ENCODE measurements around the gene SYT8.

SYT8 gene

DNA sequence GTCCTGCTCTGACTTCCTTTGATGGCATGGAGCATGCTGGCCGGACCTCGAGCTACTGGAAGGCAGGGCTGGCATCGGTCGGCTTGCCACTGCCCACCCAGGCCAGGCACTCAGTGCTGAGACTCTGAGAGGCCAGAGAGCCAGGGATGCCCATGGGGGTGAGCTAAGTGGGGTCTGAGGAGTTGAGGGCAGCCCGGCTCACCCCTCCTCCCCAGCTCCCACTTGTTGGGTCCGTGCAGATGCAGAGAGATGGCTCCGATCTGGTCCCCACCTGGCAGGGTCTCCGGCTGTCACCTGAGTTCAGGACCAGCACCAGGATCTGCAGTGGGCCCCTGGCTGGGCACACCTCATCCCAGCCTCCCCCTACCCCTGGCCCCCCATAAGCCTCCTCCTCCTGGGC, 31.4 kb downstream of the SYT8 start:
- H3K9me2 ChIP-seq (replicated peaks; ENCODE audit: insufficient read depth, low read length): no peaks in the 10 kb centered on the region
- no peak overlapping the region for H3K4me3 ChIP-seq (ENCODE audit: low read length)
- no peak overlapping the region for H3K4me2 ChIP-seq (ENCODE audit: low read depth, low read length)
- H3K4me1 ChIP-seq (ENCODE audit: low read length): no peaks in the 10 kb centered on the region
- TF ChIP-seq, protein P1, sequence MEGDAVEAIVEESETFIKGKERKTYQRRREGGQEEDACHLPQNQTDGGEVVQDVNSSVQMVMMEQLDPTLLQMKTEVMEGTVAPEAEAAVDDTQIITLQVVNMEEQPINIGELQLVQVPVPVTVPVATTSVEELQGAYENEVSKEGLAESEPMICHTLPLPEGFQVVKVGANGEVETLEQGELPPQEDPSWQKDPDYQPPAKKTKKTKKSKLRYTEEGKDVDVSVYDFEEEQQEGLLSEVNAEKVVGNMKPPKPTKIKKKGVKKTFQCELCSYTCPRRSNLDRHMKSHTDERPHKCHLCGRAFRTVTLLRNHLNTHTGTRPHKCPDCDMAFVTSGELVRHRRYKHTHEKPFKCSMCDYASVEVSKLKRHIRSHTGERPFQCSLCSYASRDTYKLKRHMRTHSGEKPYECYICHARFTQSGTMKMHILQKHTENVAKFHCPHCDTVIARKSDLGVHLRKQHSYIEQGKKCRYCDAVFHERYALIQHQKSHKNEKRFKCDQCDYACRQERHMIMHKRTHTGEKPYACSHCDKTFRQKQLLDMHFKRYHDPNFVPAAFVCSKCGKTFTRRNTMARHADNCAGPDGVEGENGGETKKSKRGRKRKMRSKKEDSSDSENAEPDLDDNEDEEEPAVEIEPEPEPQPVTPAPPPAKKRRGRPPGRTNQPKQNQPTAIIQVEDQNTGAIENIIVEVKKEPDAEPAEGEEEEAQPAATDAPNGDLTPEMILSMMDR (IDR thresholded peaks at IDR 0.05; ENCODE audit: low read length): no peak
- TF ChIP-seq EZH2phosphoT487 (IDR thresholded peaks at IDR 0.05; ENCODE audit: low read length) (no peak), EZH2 (optimal IDR thresholded peaks at IDR 0.05; ENCODE audit: low read depth, low read length) (no peak)
- H2AFZ ChIP-seq (ENCODE audit: low read length): no peak overlapping the region
- H3K79me2 ChIP-seq (ENCODE audit: low read length): peaks cover 28% of the 10 kb centered on the region
- no peak for DNase-seq
- no peaks in the 10 kb centered on the region for H3F3A ChIP-seq (ENCODE audit: insufficient read depth, low read length)
- H3K36me3 ChIP-seq (replicated peaks; ENCODE audit: insufficient read depth, low read length): no peaks in the 10 kb centered on the region
- 0 out of 2 replicates have a peak, but pooled peaks cover 5% of the 10 kb centered on the region for H3K27me3 ChIP-seq (replicated peaks; ENCODE audit: insufficient read depth, low read length)
- H4K20me1 ChIP-seq (ENCODE audit: insufficient read depth, low read length): no peaks in the 10 kb centered on the region
- H3K9me3 ChIP-seq (replicated peaks; ENCODE audit: insufficient read depth, low read length): no peaks in the 10 kb centered on the region
- no peak overlapping the region for H3K9ac ChIP-seq (ENCODE audit: low read length)
- H3K27ac ChIP-seq (ENCODE audit: low read length): no peak overlapping the region

DNA sequence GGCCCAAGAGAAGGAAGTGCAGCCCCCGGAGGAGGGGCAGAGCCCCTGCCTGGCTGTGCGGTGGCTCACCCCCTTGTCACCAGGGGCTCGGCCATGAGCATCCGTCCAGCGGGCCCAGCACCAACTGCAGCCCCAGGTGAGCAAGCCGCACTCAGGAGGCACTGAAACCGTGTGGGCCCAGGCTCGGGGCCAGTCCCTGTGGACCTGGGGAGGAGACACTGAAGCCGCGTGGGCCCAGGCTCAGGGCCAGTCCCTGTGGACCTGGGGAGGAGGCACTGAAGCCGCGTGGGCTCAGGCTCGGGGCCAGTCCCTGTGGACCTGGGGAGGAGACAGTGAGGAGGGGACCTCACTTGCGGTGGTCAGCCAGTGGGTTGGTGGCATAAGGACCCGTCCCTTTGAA, 32.0 kb downstream of the SYT8 start:
- Histone ChIP-seq H3K4me1 (ENCODE audit: low read length) (no peaks in the 10 kb centered on the region), H3K9me3 (replicated peaks; ENCODE audit: insufficient read depth, low read length) (no peaks in the 10 kb centered on the region), H3K4me2 (ENCODE audit: low read depth, low read length) (no peak overlapping the region), H3K4me3 (ENCODE audit: low read length) (no peak overlapping the region), H3K27ac (ENCODE audit: low read length) (no peak overlapping the region), H3K9ac (ENCODE audit: low read length) (no peak overlapping the region), H4K20me1 (ENCODE audit: insufficient read depth, low read length) (no peaks in the 10 kb centered on the region), H3K79me2 (ENCODE audit: low read length) (peaks cover 26% of the 10 kb centered on the region), H3F3A (ENCODE audit: insufficient read depth, low read length) (no peaks in the 10 kb centered on the region), H2AFZ (ENCODE audit: low read length) (no peak overlapping the region), H3K27me3 (replicated peaks; ENCODE audit: insufficient read depth, low read length) (0 out of 2 replicates have a peak, but pooled peaks cover 5% of the 10 kb centered on the region), H3K36me3 (replicated peaks; ENCODE audit: insufficient read depth, low read length) (no peaks in the 10 kb centered on the region), H3K9me2 (replicated peaks; ENCODE audit: insufficient read depth, low read length) (no peaks in the 10 kb centered on the region)
- no peak for TF ChIP-seq EZH2phosphoT487 (IDR thresholded peaks at IDR 0.05; ENCODE audit: low read length)
- no peak for TF ChIP-seq EZH2 (optimal IDR thresholded peaks at IDR 0.05; ENCODE audit: low read depth, low read length)
- TF ChIP-seq, protein P1 (IDR thresholded peaks at IDR 0.05; ENCODE audit: low read length): no peak
- DNase-seq: no peak

DNA sequence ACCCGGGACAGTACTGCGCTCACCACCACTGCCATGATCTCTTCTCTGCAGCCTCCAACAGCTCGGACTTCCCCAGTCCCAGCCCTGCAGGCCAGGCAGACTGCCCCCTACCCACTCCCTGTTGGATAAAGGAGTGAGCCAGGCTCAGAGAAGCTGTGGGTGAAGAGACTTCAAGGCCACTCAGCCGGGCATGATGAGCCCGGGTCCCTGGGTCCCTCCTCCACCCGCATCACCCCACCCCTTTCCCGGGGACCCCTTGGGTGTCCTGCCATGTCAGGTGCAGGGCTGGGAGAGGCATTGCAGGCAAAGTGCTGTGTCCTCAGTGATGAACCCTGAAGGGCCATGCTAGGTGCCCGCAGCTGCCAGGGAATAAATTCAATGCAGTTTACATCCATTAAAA, 32.6 kb downstream of the SYT8 start:
- H4K20me1 ChIP-seq (ENCODE audit: insufficient read depth, low read length): no peaks in the 10 kb centered on the region
- H3K27ac ChIP-seq (ENCODE audit: low read length): no peak overlapping the region

More for the DNA sequence above, 32.6 kb downstream of the SYT8 start:
- Histone ChIP-seq H3F3A (ENCODE audit: insufficient read depth, low read length) (no peaks in the 10 kb centered on the region), H3K4me2 (ENCODE audit: low read depth, low read length) (no peak overlapping the region), H2AFZ (ENCODE audit: low read length) (no peak overlapping the region), H3K9ac (ENCODE audit: low read length) (no peak overlapping the region), H3K79me2 (ENCODE audit: low read length) (peaks cover 20% of the 10 kb centered on the region), H3K27me3 (replicated peaks; ENCODE audit: insufficient read depth, low read length) (0 out of 2 replicates have a peak, but pooled peaks cover 5% of the 10 kb centered on the region), H3K4me3 (ENCODE audit: low read length) (no peak overlapping the region), H3K36me3 (replicated peaks; ENCODE audit: insufficient read depth, low read length) (no peaks in the 10 kb centered on the region), H3K9me2 (replicated peaks; ENCODE audit: insufficient read depth, low read length) (no peaks in the 10 kb centered on the region), H3K4me1 (ENCODE audit: low read length) (no peaks in the 10 kb centered on the region), H3K9me3 (replicated peaks; ENCODE audit: insufficient read depth, low read length) (no peaks in the 10 kb centered on the region)
- no peak for DNase-seq
- no peak for TF ChIP-seq EZH2 (optimal IDR thresholded peaks at IDR 0.05; ENCODE audit: low read depth, low read length)
- TF ChIP-seq, protein P1 (IDR thresholded peaks at IDR 0.05; ENCODE audit: low read length): no peak
- TF ChIP-seq EZH2phosphoT487 (IDR thresholded peaks at IDR 0.05; ENCODE audit: low read length): no peak

Data from MM.1S (cell line).